Heart right ventricle (tissue), 16 donors: ENCODE data around the gene LAMA5. TPM values are rescaled to one million over a fixed set of nuclear protein-coding genes. Genes with fewer than 3 reads are reported as not detected.

Experiments
- ATAC-seq, 8 donors: fragments of 200-7000 bp; cut with Tn5 transposase; one replicate each; pipeline ENCODE4 v1.9.1; 2020; ENCODE audit warnings: mild to moderate bottlenecking in 8 of 8, moderate library complexity in 8 of 8, moderate number of reproducible peaks in 1 of 8
- DNase-seq, 2 donors: peaks; one replicate each; pipeline ENCODE4 v3.0.0-alpha.2; 2020
- H3K27ac ChIP-seq, 10 donors: fragments of 200-600 bp; sonication (generic) in 2 of 10; one replicate each; pipeline versions ENCODE4 v1.5.0 to v1.8.0; 2020 to 2022; ENCODE audit warnings: mild to moderate bottlenecking in 3 of 10
- H3K27me3 ChIP-seq, 7 donors: fragments of 200-600 bp; one replicate each; pipeline ENCODE4 v1.8.0; 2021 to 2022; ENCODE audit warnings: mild to moderate bottlenecking in 2 of 7
- H3K36me3 ChIP-seq, 9 donors: fragments of 200-600 bp; sonication (generic) in 1 of 9; one replicate each; pipeline versions ENCODE4 v1.5.0 to v1.8.0; 2020 to 2022; ENCODE audit warnings: mild to moderate bottlenecking in 2 of 9
- H3K4me1 ChIP-seq, 9 donors: fragments of 200-600 bp; sonication (generic) in 1 of 9; one replicate each; pipeline versions ENCODE4 v1.5.0 to v1.8.0; 2020 to 2022; ENCODE audit warnings: mild to moderate bottlenecking in 4 of 9
- H3K4me3 ChIP-seq, 10 donors: fragments of 200-600 bp; sonication (generic) in 2 of 10; one replicate each; pipeline versions ENCODE4 v1.5.0 to v1.8.0; 2020 to 2022; ENCODE audit warnings: mild to moderate bottlenecking in 7 of 10, moderate library complexity in 2 of 10
- H3K9me3 ChIP-seq, 11 donors: fragments of 200-600 bp in 10 of 11; sonication (generic) in 2 of 11; one replicate each; pipeline versions ENCODE4 v1.5.0 to v1.8.0; 2013 to 2022; ENCODE audit warnings: mild to moderate bottlenecking in 2 of 11, control low read depth in 1 of 11, moderate library complexity in 1 of 11
- WGBS, 2 donors: extraction: QIAGEN DNeasy Blood & Tissue Kit; methylation state at CpG; one replicate each; pipeline ENCODE4 v1.1.7; 2013; ENCODE audit warnings: inconsistent platforms in 1 of 2; 5-methylcytosine and 5-hydroxymethylcytosine counted together
- intact Hi-C, 10 donors: fragments of 100-400 bp; cut with DNase I; formaldehyde crosslinking; loops; one replicate each; pipeline versions ENCODE4 v1.11.1 to v1.14.2; 2022
- polyA plus RNA-seq, 2 donors: library from polyadenylated mRNA; stranded (reverse); fragments of 200-250 nt; gene quantifications; one replicate each; pipeline ENCODE4 v1.2.3, GENCODE V29; 2013
- total RNA-seq, 10 donors: library from RNA; stranded (reverse); fragmentation: NEBNext Ultra II Directional in 3 of 10; extraction: Animal tissue kit (Norgen Biotek cat#: 25700) in 3 of 10; gene quantifications; one replicate each; pipeline versions ENCODE4 v1.2.1 to v1.2.4, GENCODE V29; 2021 to 2023
- TF ChIP-seq, protein P1 (sequence below), 9 donors: fragments of 200-600 bp; sonication (generic) in 2 of 9; IDR thresholded peaks; one replicate each; pipeline versions ENCODE4 v1.5.0 to v1.8.0; 2021 to 2022; ENCODE audit warnings: antibody characterized with exemption in 9 of 9, mild to moderate bottlenecking in 5 of 9, moderate library complexity in 1 of 9
- donor health status: Arrhythmogenic right ventricular cardiomyopathy.
- donor health status: ischemic (EF 13 %, LVEDD 7.1; RV severe dilation, severe dysfunction).
- donor health status: healthy with polysubstance abuse.
- donor health status: DM: no; HTN: yes; CAD: no.
- donor health status: DM: no; HTN: no; CAD: no.
- donor health status: ischemic (EF 25% LVEDD 6.9; RV normal size, moderate dysfunction).
- donor health status: ischemic (EF 25% LVEDD 5.7; RV mildly dilated, moderate dysfunction).
- donor health status: healthy.
- donor health status: DM: yes; HTN: yes; CAD: no.
- donor health status: Ischemic cardiomyopathy.
- donor health status: ischemic (EF 35%, LVEDD 5.7; RV mildly dilated, moderate dysfunction).
- donor health status: nonischemic (EF 11% LVEDD 7.7; RV severe dilation, severe dysfunction).
- donor health status: DM: yes; HTN: yes; CAD: no.
- donor health status: PGD.
- donor health status: ischemic (EF 29% LVEDD 5.4; RV normal size, mild dysfunction).
- donor health status: nonischemic (EF 23%, LVEDD 6.1; RV moderate dilation, normal function).

LAMA5 gene
- total and polyA plus RNA-seq, 12 donors = 53.9 to 358 (median 76.5) TPM

DNA sequence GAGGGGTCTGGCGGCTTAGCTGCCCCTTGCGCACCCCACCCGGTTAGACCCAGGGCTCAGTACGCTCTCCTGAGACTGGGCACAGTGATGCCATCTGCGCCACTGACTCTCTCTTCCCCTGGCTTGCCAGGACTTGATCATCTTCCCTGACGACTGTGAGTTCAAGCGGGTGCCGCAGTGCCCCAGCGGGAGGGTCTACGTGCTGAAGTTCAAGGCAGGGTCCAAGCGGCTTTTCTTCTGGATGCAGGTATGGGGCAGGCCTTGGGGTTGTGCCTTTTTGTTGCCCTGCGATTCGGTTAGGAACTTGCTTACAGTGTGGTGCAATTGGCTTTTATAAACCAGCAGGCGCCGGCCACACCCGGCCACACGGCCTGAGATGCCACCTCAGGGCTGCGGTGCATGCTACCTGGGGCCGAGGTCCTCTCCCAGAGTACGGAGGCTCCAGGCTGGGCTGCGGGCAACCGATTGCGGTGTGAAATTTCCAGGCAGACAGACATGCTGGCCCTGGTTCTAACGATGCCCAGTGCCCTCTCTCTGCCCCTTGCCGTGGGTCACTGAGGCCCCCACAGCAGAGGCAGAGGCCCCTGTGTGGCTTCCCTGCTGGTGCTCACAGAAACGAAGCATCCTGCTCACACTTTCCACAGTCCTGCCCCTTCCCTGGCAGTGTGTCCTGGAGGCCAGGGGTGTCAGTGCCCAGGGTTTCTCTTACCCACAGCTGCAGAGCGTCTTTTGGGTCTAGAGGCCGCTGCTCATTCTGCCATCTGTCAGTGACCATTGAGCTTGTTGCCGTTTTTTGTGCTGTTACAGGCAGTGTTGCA is 62.6 kb downstream of the LAMA5 start:
- Histone ChIP-seq H3K4me3 (peak overlapping the region in 9 of 10 donors; percentile 79 to 98 (median 88)), H3K9me3 (no peaks in the 10 kb centered on the region), H3K36me3 (peaks cover 8 to 61% (median 48%) of the 10 kb centered on the region in 9 donors), H3K4me1 (peaks cover 18 to 59% (median 30%) of the 10 kb centered on the region in 9 donors), H3K27me3 (no peaks in the 10 kb centered on the region), H3K27ac (peak overlapping the region in 9 of 10 donors; percentile 15 to 99 (median 98))
- intact Hi-C loops = loop anchor here in 8 of 10 donors (5.0 to 10.0 kb wide), 8 partner anchors 38 to 190 kb away; partner anchors contain the start of genes RPS21 (in 2 of the 8) and LAMA5 (in 1 of the 8)
- ATAC-seq (no peak), DNase-seq (no peak)
- TF ChIP-seq, protein P1, sequence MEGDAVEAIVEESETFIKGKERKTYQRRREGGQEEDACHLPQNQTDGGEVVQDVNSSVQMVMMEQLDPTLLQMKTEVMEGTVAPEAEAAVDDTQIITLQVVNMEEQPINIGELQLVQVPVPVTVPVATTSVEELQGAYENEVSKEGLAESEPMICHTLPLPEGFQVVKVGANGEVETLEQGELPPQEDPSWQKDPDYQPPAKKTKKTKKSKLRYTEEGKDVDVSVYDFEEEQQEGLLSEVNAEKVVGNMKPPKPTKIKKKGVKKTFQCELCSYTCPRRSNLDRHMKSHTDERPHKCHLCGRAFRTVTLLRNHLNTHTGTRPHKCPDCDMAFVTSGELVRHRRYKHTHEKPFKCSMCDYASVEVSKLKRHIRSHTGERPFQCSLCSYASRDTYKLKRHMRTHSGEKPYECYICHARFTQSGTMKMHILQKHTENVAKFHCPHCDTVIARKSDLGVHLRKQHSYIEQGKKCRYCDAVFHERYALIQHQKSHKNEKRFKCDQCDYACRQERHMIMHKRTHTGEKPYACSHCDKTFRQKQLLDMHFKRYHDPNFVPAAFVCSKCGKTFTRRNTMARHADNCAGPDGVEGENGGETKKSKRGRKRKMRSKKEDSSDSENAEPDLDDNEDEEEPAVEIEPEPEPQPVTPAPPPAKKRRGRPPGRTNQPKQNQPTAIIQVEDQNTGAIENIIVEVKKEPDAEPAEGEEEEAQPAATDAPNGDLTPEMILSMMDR (IDR thresholded peaks at IDR 0.05) = no peak
- WGBS, 2 donors = 75 to 78% methylated on average over 29 of the region's 29 CpGs

DNA sequence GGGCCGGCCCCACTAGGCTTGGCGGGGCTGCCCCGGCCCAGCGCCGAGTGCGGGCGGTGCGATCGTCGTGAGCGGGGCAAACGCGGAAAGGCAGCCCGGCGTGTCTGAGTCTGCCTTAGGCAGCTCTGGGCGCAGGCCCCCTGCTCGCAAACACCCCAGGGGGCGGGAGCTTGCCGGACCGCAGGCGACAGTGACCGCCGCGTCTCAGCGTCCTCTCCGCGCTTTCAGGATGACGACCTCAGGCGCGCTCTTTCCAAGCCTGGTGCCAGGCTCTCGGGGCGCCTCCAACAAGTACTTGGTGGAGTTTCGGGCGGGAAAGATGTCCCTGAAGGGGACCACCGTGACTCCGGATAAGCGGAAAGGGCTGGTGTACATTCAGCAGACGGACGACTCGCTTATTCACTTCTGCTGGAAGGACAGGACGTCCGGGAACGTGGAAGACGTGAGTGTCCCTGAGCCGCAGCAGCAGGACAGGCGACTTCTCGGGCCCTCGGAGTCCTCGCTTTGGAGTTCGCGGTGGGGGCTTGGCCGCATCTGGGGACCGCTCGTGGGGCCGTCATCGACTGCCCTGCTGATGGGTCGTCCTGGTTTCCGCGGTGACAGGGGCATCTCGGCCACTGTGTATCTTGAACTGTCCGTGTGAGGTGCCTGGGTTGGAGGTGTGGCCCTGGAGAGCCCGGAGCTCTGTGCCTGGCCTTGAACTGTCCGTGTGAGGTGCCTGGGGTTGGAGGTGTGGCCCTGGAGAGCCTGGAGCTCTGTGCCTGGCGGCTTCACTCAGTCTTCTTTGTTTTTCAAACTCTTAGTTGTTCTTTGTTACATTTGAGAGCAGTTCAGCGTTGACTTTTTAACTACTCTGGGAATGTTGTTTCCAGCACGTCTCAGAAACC is 63.5 kb downstream of the LAMA5 start:
- peak overlapping the region; percentile 79 to 98 (median 88) for H3K4me3 ChIP-seq

DNA sequence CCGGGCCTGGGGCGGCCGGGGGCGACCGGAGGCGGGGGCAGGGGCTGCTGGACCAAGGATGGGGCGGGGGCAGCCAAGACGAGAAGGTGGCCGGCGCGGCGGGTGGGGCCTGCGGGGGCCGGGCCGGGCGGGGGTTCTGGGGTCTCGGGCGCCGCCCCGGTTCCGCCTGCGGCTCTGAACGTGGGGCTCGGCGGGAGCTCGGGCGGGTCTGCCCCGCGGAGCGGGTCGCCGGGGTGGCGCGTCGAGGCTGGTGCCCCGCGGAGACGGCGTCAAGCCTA is 64.1 kb downstream of the LAMA5 start:
- Histone ChIP-seq H3K27me3 (no peaks in the 10 kb centered on the region), H3K27ac (peak overlapping the region; percentile 92 to 100 (median 98)), H3K4me1 (peaks cover 16 to 52% (median 30%) of the 10 kb centered on the region in 9 donors), H3K36me3 (peaks cover 4 to 61% (median 40%) of the 10 kb centered on the region in 9 donors), H3K4me3 (peak overlapping the region; percentile 79 to 98 (median 88)), H3K9me3 (no peaks in the 10 kb centered on the region)
- 0 to 1% methylated on average over 16 to 39 of the region's 39 CpGs for WGBS, 2 donors
- TF ChIP-seq, protein P1 (IDR thresholded peaks at IDR 0.05) = no peak
- intact Hi-C loops = loop anchor here (2.0 to 10.0 kb wide), 8 partner anchors 64 to 192 kb away; partner anchors contain the start of genes RPS21 (in 3 of the 10) and LAMA5 (in 1 of the 10)
- DNase-seq = no peak
- ATAC-seq = peak in 3 of 8 donors; percentile 0 to 1 (median 0)

More for the DNA sequence above, 63.5 kb downstream of the LAMA5 start:
- intact Hi-C loops = loop anchor here (2.0 to 10.0 kb wide), 8 partner anchors 64 to 191 kb away; partner anchors contain the start of genes RPS21 (in 3 of the 10) and LAMA5 (in 1 of the 10)
- Histone ChIP-seq H3K27ac (peak overlapping the region; percentile 92 to 100 (median 98)), H3K27me3 (no peaks in the 10 kb centered on the region), H3K4me1 (peaks cover 18 to 58% (median 30%) of the 10 kb centered on the region in 9 donors), H3K9me3 (no peaks in the 10 kb centered on the region), H3K36me3 (peaks cover 8 to 61% (median 45%) of the 10 kb centered on the region in 9 donors)
- ATAC-seq (peak in 1 of 8 donors; percentile 1), DNase-seq (no peak)
- 2% methylated on average over 66 of the region's 66 CpGs for WGBS, 2 donors
- TF ChIP-seq, protein P1 (IDR thresholded peaks at IDR 0.05) = no peak
